ENCODE results near the gene DZANK1.

Gene DZANK1

DNA sequence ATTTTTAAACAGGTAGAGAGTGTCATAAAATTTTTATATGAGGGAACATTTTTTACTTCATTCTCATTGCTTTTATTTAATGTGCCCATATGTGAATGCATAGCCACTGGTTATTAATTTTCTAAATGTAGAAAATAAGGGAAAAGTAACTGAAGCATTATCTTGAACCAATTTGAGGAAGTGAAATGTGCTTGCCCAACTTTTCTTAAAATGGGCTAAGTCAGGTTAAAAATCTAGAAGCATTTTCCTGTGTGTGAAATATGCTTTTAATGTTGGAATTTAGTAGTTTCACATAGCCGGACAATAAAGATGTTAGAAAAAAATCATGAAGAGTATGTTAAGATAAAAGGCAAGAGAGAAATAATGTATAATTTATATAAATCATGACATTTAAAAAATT, 44.7 kb upstream of the DZANK1 start:
- TF ChIP-seq, protein P1, sequence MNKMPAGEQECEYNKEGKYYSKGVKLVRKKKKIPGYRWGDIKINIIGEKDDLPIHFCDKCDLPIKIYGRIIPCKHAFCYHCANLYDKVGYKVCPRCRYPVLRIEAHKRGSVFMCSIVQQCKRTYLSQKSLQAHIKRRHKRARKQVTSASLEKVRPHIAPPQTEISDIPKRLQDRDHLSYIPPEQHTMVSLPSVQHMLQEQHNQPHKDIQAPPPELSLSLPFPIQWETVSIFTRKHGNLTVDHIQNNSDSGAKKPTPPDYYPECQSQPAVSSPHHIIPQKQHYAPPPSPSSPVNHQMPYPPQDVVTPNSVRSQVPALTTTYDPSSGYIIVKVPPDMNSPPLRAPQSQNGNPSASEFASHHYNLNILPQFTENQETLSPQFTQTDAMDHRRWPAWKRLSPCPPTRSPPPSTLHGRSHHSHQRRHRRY (tag by site-specific recombination; IDR thresholded peaks at IDR 0.05) = no peak
- no peak for TF ChIP-seq ZNF416 (tag by site-specific recombination; IDR thresholded peaks at IDR 0.05)
- TF ChIP-seq ZNF354C (tag by site-specific recombination; IDR thresholded peaks at IDR 0.05; ENCODE audit: borderline replicate concordance, low read depth) = no peak
- TF ChIP-seq MYNN (tag by site-specific recombination; IDR thresholded peaks at IDR 0.05; ENCODE audit: borderline replicate concordance) = no peak
- TF ChIP-seq ZSCAN23 (tag by site-specific recombination; IDR thresholded peaks at IDR 0.05) = no peak
- TF ChIP-seq, protein P2, sequence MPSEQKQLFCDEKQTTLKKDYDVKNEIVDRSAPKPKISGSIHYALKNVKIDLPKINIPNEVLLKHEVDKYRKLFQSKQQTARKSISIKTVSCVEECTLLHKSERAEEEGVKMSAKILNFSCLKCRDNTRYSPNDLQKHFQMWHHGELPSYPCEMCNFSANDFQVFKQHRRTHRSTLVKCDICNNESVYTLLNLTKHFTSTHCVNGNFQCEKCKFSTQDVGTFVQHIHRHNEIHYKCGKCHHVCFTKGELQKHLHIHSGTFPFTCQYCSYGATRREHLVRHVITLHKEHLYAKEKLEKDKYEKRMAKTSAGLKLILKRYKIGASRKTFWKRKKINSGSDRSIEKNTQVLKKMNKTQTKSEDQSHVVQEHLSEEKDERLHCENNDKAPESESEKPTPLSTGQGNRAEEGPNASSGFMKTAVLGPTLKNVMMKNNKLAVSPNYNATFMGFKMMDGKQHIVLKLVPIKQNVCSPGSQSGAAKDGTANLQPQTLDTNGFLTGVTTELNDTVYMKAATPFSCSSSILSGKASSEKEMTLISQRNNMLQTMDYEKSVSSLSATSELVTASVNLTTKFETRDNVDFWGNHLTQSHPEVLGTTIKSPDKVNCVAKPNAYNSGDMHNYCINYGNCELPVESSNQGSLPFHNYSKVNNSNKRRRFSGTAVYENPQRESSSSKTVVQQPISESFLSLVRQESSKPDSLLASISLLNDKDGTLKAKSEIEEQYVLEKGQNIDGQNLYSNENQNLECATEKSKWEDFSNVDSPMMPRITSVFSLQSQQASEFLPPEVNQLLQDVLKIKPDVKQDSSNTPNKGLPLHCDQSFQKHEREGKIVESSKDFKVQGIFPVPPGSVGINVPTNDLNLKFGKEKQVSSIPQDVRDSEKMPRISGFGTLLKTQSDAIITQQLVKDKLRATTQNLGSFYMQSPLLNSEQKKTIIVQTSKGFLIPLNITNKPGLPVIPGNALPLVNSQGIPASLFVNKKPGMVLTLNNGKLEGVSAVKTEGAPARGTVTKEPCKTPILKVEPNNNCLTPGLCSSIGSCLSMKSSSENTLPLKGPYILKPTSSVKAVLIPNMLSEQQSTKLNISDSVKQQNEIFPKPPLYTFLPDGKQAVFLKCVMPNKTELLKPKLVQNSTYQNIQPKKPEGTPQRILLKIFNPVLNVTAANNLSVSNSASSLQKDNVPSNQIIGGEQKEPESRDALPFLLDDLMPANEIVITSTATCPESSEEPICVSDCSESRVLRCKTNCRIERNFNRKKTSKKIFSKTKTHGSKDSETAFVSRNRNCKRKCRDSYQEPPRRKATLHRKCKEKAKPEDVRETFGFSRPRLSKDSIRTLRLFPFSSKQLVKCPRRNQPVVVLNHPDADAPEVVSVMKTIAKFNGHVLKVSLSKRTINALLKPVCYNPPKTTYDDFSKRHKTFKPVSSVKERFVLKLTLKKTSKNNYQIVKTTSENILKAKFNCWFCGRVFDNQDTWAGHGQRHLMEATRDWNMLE (tag by site-specific recombination; conservative IDR thresholded peaks at IDR 0.05; ENCODE audit: low read depth) = no peak
- no peak for TF ChIP-seq KLF1 (tag by site-specific recombination; IDR thresholded peaks at IDR 0.05)
- no peak for TF ChIP-seq ZNF146 (tag by site-specific recombination; IDR thresholded peaks at IDR 0.05)
- TF ChIP-seq, protein P3, sequence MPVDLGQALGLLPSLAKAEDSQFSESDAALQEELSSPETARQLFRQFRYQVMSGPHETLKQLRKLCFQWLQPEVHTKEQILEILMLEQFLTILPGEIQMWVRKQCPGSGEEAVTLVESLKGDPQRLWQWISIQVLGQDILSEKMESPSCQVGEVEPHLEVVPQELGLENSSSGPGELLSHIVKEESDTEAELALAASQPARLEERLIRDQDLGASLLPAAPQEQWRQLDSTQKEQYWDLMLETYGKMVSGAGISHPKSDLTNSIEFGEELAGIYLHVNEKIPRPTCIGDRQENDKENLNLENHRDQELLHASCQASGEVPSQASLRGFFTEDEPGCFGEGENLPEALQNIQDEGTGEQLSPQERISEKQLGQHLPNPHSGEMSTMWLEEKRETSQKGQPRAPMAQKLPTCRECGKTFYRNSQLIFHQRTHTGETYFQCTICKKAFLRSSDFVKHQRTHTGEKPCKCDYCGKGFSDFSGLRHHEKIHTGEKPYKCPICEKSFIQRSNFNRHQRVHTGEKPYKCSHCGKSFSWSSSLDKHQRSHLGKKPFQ (tag by site-specific recombination; IDR thresholded peaks at IDR 0.05) = no peak
- no peak for TF ChIP-seq ZNF529 (tag by site-specific recombination; IDR thresholded peaks at IDR 0.05; ENCODE audit: insufficient replicate concordance)
- no peak for TF ChIP-seq ZFHX2 (tag by site-specific recombination; conservative IDR thresholded peaks at IDR 0.05)
- H3K36me3 ChIP-seq (ENCODE audit: control insufficient read depth in 2 of 2, insufficient read depth in 1 of 2, low read length in 2 of 2) = peaks cover 39 to 66% of the 10 kb centered on the region in 2 experiments
- ChIA-PET CTCF (no interaction called here), POLR2A (no interaction called here)
- no peak overlapping the region for H3K27ac ChIP-seq (ENCODE audit: extremely low read depth, low read depth, low read length)
- 0 out of 2 replicates have a peak, but pooled peaks cover 2% of the 10 kb centered on the region for H3K4me1 ChIP-seq (ENCODE audit: control insufficient read depth, insufficient read depth, low read length)
- H3K4me3 ChIP-seq (ENCODE audit: low read depth, low read length) = no peak overlapping the region
- no peaks in the 10 kb centered on the region for H3K9me3 ChIP-seq (ENCODE audit: control insufficient read depth, insufficient read depth, low read depth, low read length)

DNA sequence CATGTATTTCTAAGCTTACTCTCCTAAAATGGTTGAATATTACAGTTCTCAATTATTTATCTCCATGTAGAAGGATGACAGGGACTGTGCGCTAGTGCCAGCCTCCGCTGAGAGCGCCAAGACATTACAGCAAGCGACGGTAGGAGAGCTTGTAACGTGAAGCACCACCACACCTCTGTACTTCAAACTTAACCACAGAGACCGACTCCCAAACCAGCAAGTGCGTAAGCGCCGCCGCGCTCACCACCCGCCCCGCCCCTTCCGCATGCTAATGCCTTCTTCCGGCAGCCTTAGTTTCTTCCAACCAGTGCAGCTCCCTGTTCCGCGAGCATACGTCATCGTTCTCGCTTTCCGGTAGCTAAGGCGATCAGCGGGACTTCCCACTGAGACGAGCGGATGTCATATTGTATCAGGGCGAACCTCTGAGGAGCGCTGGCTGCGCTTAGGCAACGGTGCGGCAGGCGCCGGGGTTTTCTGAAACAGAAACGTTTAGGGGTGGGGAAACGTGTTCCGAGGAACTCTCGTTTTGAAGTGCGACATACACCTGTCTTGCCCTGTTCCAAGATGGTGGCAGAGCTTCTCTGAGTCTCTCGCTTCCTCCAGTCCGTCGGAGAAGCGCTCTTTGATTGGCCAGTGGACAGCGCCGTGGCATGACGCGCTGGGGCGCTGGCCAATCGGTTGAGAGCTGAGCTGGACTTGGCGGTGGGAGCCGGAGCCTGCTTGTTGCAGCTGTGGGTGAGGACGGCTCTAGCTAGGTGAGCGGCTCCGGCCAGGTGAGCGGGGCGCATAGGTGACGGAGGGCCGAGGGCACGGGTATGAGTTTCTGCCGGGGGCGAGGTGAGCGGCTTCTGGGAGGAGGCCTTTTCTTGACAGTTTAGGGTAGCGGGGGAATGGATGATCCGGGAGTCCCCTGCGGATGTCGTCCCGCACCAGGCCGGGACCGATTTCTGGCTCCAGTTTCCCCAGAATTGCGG, 40.7 kb upstream of the DZANK1 start, which contains the start of gene SEC23B:
SEC23B (plus strand) TSS at position 723 of the 974 bp plus-strand sequence. CDS start 2,896 bp downstream, outside the sequence.
- POLR2A ChIA-PET = interaction anchor here (0.8 to 4.0 kb wide), 14 partner anchors 10 to 367 kb away, joined by 3 to 90 read pairs (median 4); partner anchors contain the start of genes DZANK1, POLR3F, RBBP9 and SMIM26
- CTCF ChIA-PET = interaction anchor here (0.6 to 0.7 kb wide), 2 partner anchors 283 to 1178 kb away, joined by 3 to 4 read pairs; no protein-coding TSS in a partner anchor
- Histone ChIP-seq H3K4me1 (ENCODE audit: control insufficient read depth, insufficient read depth, low read length) (0 out of 2 replicates have a peak, but pooled peaks cover 2% of the 10 kb centered on the region), H3K4me3 (ENCODE audit: low read depth, low read length) (peak within 1 kb of the TSS; percentile 92), H3K27ac (ENCODE audit: extremely low read depth, low read depth, low read length) (peak within 1 kb of the TSS; percentile 72), H3K9me3 (ENCODE audit: control insufficient read depth, insufficient read depth, low read depth, low read length) (no peaks in the 10 kb centered on the region), H3K36me3 (ENCODE audit: control insufficient read depth in 2 of 2, insufficient read depth in 1 of 2, low read length in 2 of 2) (peaks cover 23 to 31% of the 10 kb centered on the region in 2 experiments)
- TF ChIP-seq ZNF248 (tag by site-specific recombination; IDR thresholded peaks at IDR 0.05) (no peak), ZNF404 (tag by site-specific recombination; IDR thresholded peaks at IDR 0.05) (no peak), ZNF658 (tag by site-specific recombination; IDR thresholded peaks at IDR 0.05) (no peak), GLI4 (tag by site-specific recombination; IDR thresholded peaks at IDR 0.05) (no peak), SP7 (tag by site-specific recombination; IDR thresholded peaks at IDR 0.05) (peak; percentile 88)
- TF ChIP-seq, protein P4, sequence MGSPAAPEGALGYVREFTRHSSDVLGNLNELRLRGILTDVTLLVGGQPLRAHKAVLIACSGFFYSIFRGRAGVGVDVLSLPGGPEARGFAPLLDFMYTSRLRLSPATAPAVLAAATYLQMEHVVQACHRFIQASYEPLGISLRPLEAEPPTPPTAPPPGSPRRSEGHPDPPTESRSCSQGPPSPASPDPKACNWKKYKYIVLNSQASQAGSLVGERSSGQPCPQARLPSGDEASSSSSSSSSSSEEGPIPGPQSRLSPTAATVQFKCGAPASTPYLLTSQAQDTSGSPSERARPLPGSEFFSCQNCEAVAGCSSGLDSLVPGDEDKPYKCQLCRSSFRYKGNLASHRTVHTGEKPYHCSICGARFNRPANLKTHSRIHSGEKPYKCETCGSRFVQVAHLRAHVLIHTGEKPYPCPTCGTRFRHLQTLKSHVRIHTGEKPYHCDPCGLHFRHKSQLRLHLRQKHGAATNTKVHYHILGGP (tag by site-specific recombination; IDR thresholded peaks at IDR 0.05) = no peak
- TF ChIP-seq, protein P5, sequence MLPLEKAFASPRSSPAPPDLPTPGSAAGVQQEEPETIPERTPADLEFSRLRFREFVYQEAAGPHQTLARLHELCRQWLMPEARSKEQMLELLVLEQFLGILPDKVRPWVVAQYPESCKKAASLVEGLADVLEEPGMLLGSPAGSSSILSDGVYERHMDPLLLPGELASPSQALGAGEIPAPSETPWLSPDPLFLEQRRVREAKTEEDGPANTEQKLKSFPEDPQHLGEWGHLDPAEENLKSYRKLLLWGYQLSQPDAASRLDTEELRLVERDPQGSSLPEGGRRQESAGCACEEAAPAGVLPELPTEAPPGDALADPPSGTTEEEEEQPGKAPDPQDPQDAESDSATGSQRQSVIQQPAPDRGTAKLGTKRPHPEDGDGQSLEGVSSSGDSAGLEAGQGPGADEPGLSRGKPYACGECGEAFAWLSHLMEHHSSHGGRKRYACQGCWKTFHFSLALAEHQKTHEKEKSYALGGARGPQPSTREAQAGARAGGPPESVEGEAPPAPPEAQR (tag by site-specific recombination; IDR thresholded peaks at IDR 0.05) = no peak
- TF ChIP-seq, protein P6, sequence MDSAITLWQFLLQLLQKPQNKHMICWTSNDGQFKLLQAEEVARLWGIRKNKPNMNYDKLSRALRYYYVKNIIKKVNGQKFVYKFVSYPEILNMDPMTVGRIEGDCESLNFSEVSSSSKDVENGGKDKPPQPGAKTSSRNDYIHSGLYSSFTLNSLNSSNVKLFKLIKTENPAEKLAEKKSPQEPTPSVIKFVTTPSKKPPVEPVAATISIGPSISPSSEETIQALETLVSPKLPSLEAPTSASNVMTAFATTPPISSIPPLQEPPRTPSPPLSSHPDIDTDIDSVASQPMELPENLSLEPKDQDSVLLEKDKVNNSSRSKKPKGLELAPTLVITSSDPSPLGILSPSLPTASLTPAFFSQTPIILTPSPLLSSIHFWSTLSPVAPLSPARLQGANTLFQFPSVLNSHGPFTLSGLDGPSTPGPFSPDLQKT (IDR thresholded peaks at IDR 0.05; ENCODE audit: borderline replicate concordance, low read depth, low read length) = peak; percentile 68; the same call in 1 of the 2 replicates

Data from HEK293 (cell line).